ENCODE data around the gene ADGRE2. TPM values are rescaled to one million over a fixed set of nuclear protein-coding genes. Genes with fewer than 3 reads are reported as not detected.
"Not testable (repeated sequence)": the region's sequence is repeated elsewhere in the genome, so short reads cannot be mapped to it uniquely, and the experiment has no call there.

ADGRE2 gene
- total RNA-seq, 1 experiment from 2014 or later = 0.26 TPM

- Histone ChIP-seq H3K4me2 (peak overlapping the region; percentile 84), H2AFZ (peak overlapping the region; percentile 66), H3K9me2 (ENCODE audit: insufficient read depth) (no peaks in the 10 kb centered on the region), H3F3A (ENCODE audit: insufficient read depth, low read depth) (no peaks in the 10 kb centered on the region), H4K20me1 (ENCODE audit: insufficient read depth) (no peaks in the 10 kb centered on the region), H3K36me3 (ENCODE audit: low read depth) (no peaks in the 10 kb centered on the region), H3K79me2 (ENCODE audit: low read depth) (no peaks in the 10 kb centered on the region), H3K4me1 (replicated peaks; ENCODE audit: insufficient read depth) (no peaks in the 10 kb centered on the region; the same call in 1 of the 2 replicates), H3K27ac (no peak overlapping the region), H3K9me3 (ENCODE audit: insufficient read depth, low read depth) (no peaks in the 10 kb centered on the region), H3K27me3 (ENCODE audit: insufficient read depth, low read depth) (no peaks in the 10 kb centered on the region), H3K4me3 (peak overlapping the region; percentile 65)
- ChIA-PET POLR2A (ENCODE audit: unreplicated experiment) (no interaction called here), CTCF (interaction anchor here (0.9 to 1.0 kb wide), 2 partner anchors 14 to 202 kb away, joined by 4 to 5 read pairs; no protein-coding TSS in a partner anchor)
- TF ChIP-seq EZH2 (IDR thresholded peaks at IDR 0.05; ENCODE audit: low read depth) = no peak
- TF ChIP-seq CTCF (conservative IDR thresholded peaks at IDR 0.05) = no peak
- no TSS peak for BruUV-seq (replicated peaks)
- no peak for DNase-seq
- intact Hi-C loops (cut with micrococcal nuclease; ENCODE audit: unreplicated experiment) = no loop called here
These were observed 2.3 kb downstream of the ADGRE2 start for GRCh38 chr19:14775869-14776586.

GRCh38 chr19:14775326-14775725 lies 3.0 kb downstream of the ADGRE2 start:
- DNase-seq; POLR2A ChIA-PET (ENCODE audit: unreplicated experiment); H3K79me2 ChIP-seq (ENCODE audit: low read depth); H3K9me2 ChIP-seq (ENCODE audit: insufficient read depth); H3K27me3 ChIP-seq (ENCODE audit: insufficient read depth, low read depth); CTCF ChIA-PET; BruUV-seq (replicated peaks); H4K20me1 ChIP-seq (ENCODE audit: insufficient read depth); H3K4me1 ChIP-seq (replicated peaks; ENCODE audit: insufficient read depth); H3K27ac ChIP-seq; H3K9me3 ChIP-seq (ENCODE audit: insufficient read depth, low read depth); H3K36me3 ChIP-seq (ENCODE audit: low read depth); intact Hi-C loops (cut with micrococcal nuclease; ENCODE audit: unreplicated experiment); H2AFZ ChIP-seq; H3F3A ChIP-seq (ENCODE audit: insufficient read depth, low read depth): not testable (repeated sequence)
- H3K4me3 ChIP-seq = peak overlapping the region; percentile 65; the same call in 1 of the 2 replicates
- peak overlapping the region; percentile 84; the same call in 1 of the 2 replicates for H3K4me2 ChIP-seq

- H2AFZ ChIP-seq = no peak overlapping the region
- H3K9me3 ChIP-seq (ENCODE audit: insufficient read depth, low read depth) = no peaks in the 10 kb centered on the region
- ChIA-PET POLR2A (ENCODE audit: unreplicated experiment) (interaction anchor here (0.6 kb wide), 1 partner anchor 318 kb away, joined by 10 read pairs; no protein-coding TSS in a partner anchor), CTCF (interaction anchor here (0.6 kb wide), 1 partner anchor 154 kb away, joined by 4 read pairs; no protein-coding TSS in a partner anchor)
- H3K4me1 ChIP-seq (replicated peaks; ENCODE audit: insufficient read depth) = no peaks in the 10 kb centered on the region; the same call in 1 of the 2 replicates
- BruUV-seq (replicated peaks) = no TSS peak
- TF ChIP-seq EZH2 (IDR thresholded peaks at IDR 0.05; ENCODE audit: low read depth) (no peak), CTCF (conservative IDR thresholded peaks at IDR 0.05) (no peak)
- H4K20me1 ChIP-seq (ENCODE audit: insufficient read depth) = no peaks in the 10 kb centered on the region
- intact Hi-C loops (cut with micrococcal nuclease; ENCODE audit: unreplicated experiment) = no loop called here
- no peak overlapping the region for H3K4me3 ChIP-seq
- no peaks in the 10 kb centered on the region for H3K27me3 ChIP-seq (ENCODE audit: insufficient read depth, low read depth)
- no peak overlapping the region for H3K27ac ChIP-seq
- H3F3A ChIP-seq (ENCODE audit: insufficient read depth, low read depth) = no peaks in the 10 kb centered on the region
- no peaks in the 10 kb centered on the region for H3K36me3 ChIP-seq (ENCODE audit: low read depth)
- no peak overlapping the region for H3K4me2 ChIP-seq
- no peak for DNase-seq
- H3K79me2 ChIP-seq (ENCODE audit: low read depth) = no peaks in the 10 kb centered on the region
- H3K9me2 ChIP-seq (ENCODE audit: insufficient read depth) = no peaks in the 10 kb centered on the region
These were observed 4.0 kb downstream of the ADGRE2 start for GRCh38 chr19:14774373-14774772.

GRCh38 chr19:14773722-14774121 lies 4.6 kb downstream of the ADGRE2 start:
- H3F3A ChIP-seq (ENCODE audit: insufficient read depth, low read depth); H3K9me3 ChIP-seq (ENCODE audit: insufficient read depth, low read depth); H3K4me2 ChIP-seq; DNase-seq; H2AFZ ChIP-seq; H3K4me1 ChIP-seq (replicated peaks; ENCODE audit: insufficient read depth); BruUV-seq (replicated peaks); H3K27ac ChIP-seq; H3K36me3 ChIP-seq (ENCODE audit: low read depth); POLR2A ChIA-PET (ENCODE audit: unreplicated experiment); intact Hi-C loops (cut with micrococcal nuclease; ENCODE audit: unreplicated experiment); CTCF ChIA-PET; H3K4me3 ChIP-seq; H4K20me1 ChIP-seq (ENCODE audit: insufficient read depth); H3K27me3 ChIP-seq (ENCODE audit: insufficient read depth, low read depth); H3K9me2 ChIP-seq (ENCODE audit: insufficient read depth); H3K79me2 ChIP-seq (ENCODE audit: low read depth): not testable (repeated sequence)
